Heart left ventricle (tissue), 16 donors: Measurements from ENCODE around the gene RPS6KA6. TPM values are rescaled to one million over a fixed set of nuclear protein-coding genes. Genes with fewer than 3 reads are reported as not detected.
"Not testable (repeated sequence)": the region's sequence is repeated elsewhere in the genome, so short reads cannot be mapped to it uniquely, and the experiment has no call there.

ENCODE experiments used
- ATAC-seq, 4 donors: fragments of 200-7000 bp; cut with Tn5 transposase; one replicate each; pipeline ENCODE4 v1.9.1; 2020 to 2022; ENCODE audit warnings: moderate library complexity in 4 of 4, mild to moderate bottlenecking in 3 of 4, moderate number of reproducible peaks in 1 of 4
- DNase-seq, 5 donors: peaks; one replicate each; pipeline ENCODE4 v3.0.0-alpha.2; 2020
- H3K27ac ChIP-seq, 12 donors: fragments of 200-600 bp; sonication (generic) in 4 of 12; one replicate each; pipeline versions ENCODE4 v1.5.0 to v1.8.0; 2016 to 2022; ENCODE audit warnings: mild to moderate bottlenecking in 2 of 12
- H3K27me3 ChIP-seq, 9 donors: fragments of 200-600 bp; sonication (generic) in 2 of 9; one replicate each; pipeline versions ENCODE4 v1.5.1 to v1.8.0; 2016 to 2022; ENCODE audit warnings: mild to moderate bottlenecking in 3 of 9
- H3K36me3 ChIP-seq, 9 donors: fragments of 200-600 bp; sonication (generic) in 2 of 9; one replicate each; pipeline versions ENCODE4 v1.5.0 to v1.8.0; 2018 to 2022; ENCODE audit warnings: mild to moderate bottlenecking in 2 of 9
- H3K4me1 ChIP-seq, 12 donors: fragments of 200-600 bp; sonication (generic) in 4 of 12; one replicate each; pipeline versions ENCODE4 v1.5.0 to v1.8.0; 2016 to 2022; ENCODE audit warnings: mild to moderate bottlenecking in 3 of 12
- H3K4me3 ChIP-seq, 12 donors: fragments of 200-600 bp; sonication (generic) in 4 of 12; one replicate each; pipeline versions ENCODE4 v1.5.0 to v1.8.0; 2017 to 2022; ENCODE audit warnings: mild to moderate bottlenecking in 9 of 12, moderate library complexity in 4 of 12
- H3K9me3 ChIP-seq, 12 donors: fragments of 200-600 bp; sonication (generic) in 4 of 12; one replicate each; pipeline versions ENCODE4 v1.5.0 to v1.8.0; 2016 to 2022; ENCODE audit warnings: mild to moderate bottlenecking in 1 of 12
- CTCF ChIP-seq, 12 donors: fragments of 200-600 bp; sonication (generic) in 4 of 12; IDR thresholded peaks; one replicate each; pipeline versions ENCODE4 v1.5.0 to v1.8.0; 2018 to 2022; ENCODE audit warnings: antibody characterized with exemption in 12 of 12, mild to moderate bottlenecking in 5 of 12
- POLR2A ChIP-seq, 2 donors: fragments of 450-650 bp; IDR thresholded peaks; one replicate each; pipeline ENCODE4 v1.6.1; 2017; ENCODE audit warnings: antibody characterized with exemption in 2 of 2, mild to moderate bottlenecking in 2 of 2, moderate library complexity in 2 of 2
- WGBS, 4 donors: extraction: QIAGEN DNeasy Blood & Tissue Kit in 2 of 4; methylation state at CpG; one replicate each; pipeline versions ENCODE4 v1.1.5 to v1.1.7; 2013 to 2018; 5-methylcytosine and 5-hydroxymethylcytosine counted together
- intact Hi-C, 10 donors: fragments of 100-400 bp; cut with DNase I; formaldehyde crosslinking; loops; one replicate each; pipeline versions ENCODE4 v1.11.1 to v1.14.2; 2022
- polyA plus RNA-seq, 2 donors: library from polyadenylated mRNA; stranded (reverse); fragments of 200-250 nt; gene quantifications; one replicate each; pipeline ENCODE4 v1.2.3, GENCODE V29; 2013
- total RNA-seq, 9 donors: library from RNA; depleted of rRNA in 2 of 9; stranded (reverse); fragments of >200 nt in 2 of 9; fragmentation: NEBNext Ultra II Directional in 3 of 9; extraction: Animal tissue kit (Norgen Biotek cat#: 25700) in 3 of 9; gene quantifications; one replicate each; pipeline versions ENCODE4 v1.1.0 to v1.2.4, GENCODE V29; 2016 to 2023
- donor health status: ischemic (EF 13 %, LVEDD 7.1; RV severe dilation, severe dysfunction).
- donor health status: healthy with polysubstance abuse.
- donor health status: DM: no; HTN: yes; CAD: no.
- donor health status: DM: no; HTN: no; CAD: no.
- donor health status: ischemic (EF 25% LVEDD 6.9; RV normal size, moderate dysfunction).
- donor health status: ischemic (EF 25% LVEDD 5.7; RV mildly dilated, moderate dysfunction).
- donor health status: healthy.
- donor health status: DM: yes; HTN: yes; CAD: no.
- donor health status: ischemic (EF 35%, LVEDD 5.7; RV mildly dilated, moderate dysfunction).
- donor health status: nonischemic (EF 11% LVEDD 7.7; RV severe dilation, severe dysfunction).
- donor health status: DM: yes; HTN: yes; CAD: no.
- donor health status: PGD.
- donor health status: ischemic (EF 29% LVEDD 5.4; RV normal size, mild dysfunction).
- donor health status: nonischemic (EF 23%, LVEDD 6.1; RV moderate dilation, normal function).

The RPS6KA6 gene
- total and polyA plus RNA-seq, 11 donors = 0.04 to 0.75 (median 0.48) TPM

- TF ChIP-seq CTCF (IDR thresholded peaks at IDR 0.05) = no peak
- no peak for TF ChIP-seq POLR2A (IDR thresholded peaks at IDR 0.05)
- intact Hi-C loops = no loop called here
- DNase-seq (no peak), ATAC-seq (no peak)
- Histone ChIP-seq H3K27ac (no peak overlapping the region), H3K4me1 (no peaks in the 10 kb centered on the region), H3K27me3 (no peaks in the 10 kb centered on the region), H3K36me3 (no peaks in the 10 kb centered on the region), H3K4me3 (no peak overlapping the region), H3K9me3 (no peaks in the 10 kb centered on the region)
- WGBS, 4 donors = 76 to 95% (median 87%) methylated on average over 2 of the region's 2 CpGs
Observed at GRCh38 chrX:84099120-84099519, 88.9 kb downstream of the RPS6KA6 start.

GRCh38 chrX:84079479-84080197, 108.4 kb downstream of the RPS6KA6 start:
- H3K4me3 ChIP-seq, H3K4me1 ChIP-seq, ATAC-seq, H3K36me3 ChIP-seq, DNase-seq, H3K27ac ChIP-seq, intact Hi-C loops, H3K27me3 ChIP-seq: not testable (repeated sequence)
- 47 to 75% (median 62%) methylated on average over 4 to 9 of the region's 9 CpGs for WGBS, 4 donors
- H3K9me3 ChIP-seq = peaks cover 0 to 19% (median 2%) of the 10 kb centered on the region in 12 donors

GRCh38 chrX:84078991-84079390, 109.0 kb downstream of the RPS6KA6 start:
- WGBS, 4 donors = 62 to 75% (median 69%) methylated on average over 9 of the region's 9 CpGs
- Histone ChIP-seq H3K4me1 (no peaks in the 10 kb centered on the region), H3K27ac (no peak overlapping the region), H3K36me3 (no peaks in the 10 kb centered on the region), H3K9me3 (peaks cover 0 to 14% (median 0%) of the 10 kb centered on the region in 12 donors), H3K4me3 (no peak overlapping the region), H3K27me3 (no peaks in the 10 kb centered on the region)
- TF ChIP-seq POLR2A (IDR thresholded peaks at IDR 0.05) (no peak), CTCF (IDR thresholded peaks at IDR 0.05) (no peak)
- no peak for ATAC-seq
- intact Hi-C loops = no loop called here
- no peak for DNase-seq

DNA sequence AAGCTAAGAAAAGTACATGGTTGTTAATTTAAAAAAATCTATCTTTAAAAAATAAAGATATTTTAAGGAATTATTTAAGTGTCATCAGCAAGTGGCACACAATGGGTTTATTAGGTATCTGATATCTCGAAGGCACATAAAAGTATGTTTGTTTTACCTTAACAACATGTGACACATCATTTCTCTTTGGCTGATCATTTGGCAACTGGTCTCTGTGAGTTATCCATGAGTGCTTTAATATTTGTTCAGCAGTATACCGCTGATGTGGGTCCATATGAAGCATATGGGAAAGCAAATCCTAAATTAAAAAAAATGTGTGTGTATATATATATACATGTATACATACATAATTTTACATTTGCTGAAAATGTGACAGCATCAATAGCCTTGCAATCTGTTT, 123.2 kb downstream of the RPS6KA6 start:
- intact Hi-C loops = no loop called here
- DNase-seq (no peak), ATAC-seq (no peak)
- Histone ChIP-seq H3K27me3 (no peaks in the 10 kb centered on the region), H3K4me3 (no peak overlapping the region), H3K36me3 (no peaks in the 10 kb centered on the region), H3K4me1 (no peaks in the 10 kb centered on the region), H3K9me3 (no peaks in the 10 kb centered on the region), H3K27ac (no peak overlapping the region)
- TF ChIP-seq POLR2A (IDR thresholded peaks at IDR 0.05) (no peak), CTCF (IDR thresholded peaks at IDR 0.05) (no peak)
- 66 to 98% (median 84%) methylated on average over 2 of the region's 2 CpGs for WGBS, 4 donors

DNA sequence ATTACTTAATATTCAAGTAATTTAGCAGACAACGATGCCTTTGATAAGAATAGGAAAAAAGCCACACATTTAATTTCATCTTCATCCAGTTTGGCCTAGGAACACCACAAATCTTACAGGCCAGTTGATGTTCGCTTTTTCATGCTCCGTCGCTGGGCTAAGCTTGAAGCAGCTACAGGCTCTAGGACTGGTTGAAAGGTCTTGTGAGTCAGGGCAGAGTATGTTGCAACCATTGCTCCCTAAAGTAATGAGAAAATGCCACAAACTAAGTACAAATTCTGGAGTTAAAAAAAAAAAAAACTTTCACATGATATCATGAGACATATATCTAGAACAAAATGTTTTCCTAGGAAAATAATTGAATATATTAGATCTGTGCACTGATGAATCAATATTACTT, 123.8 kb downstream of the RPS6KA6 start:
- Histone ChIP-seq H3K36me3 (no peaks in the 10 kb centered on the region), H3K27ac (no peak overlapping the region), H3K4me1 (no peaks in the 10 kb centered on the region), H3K9me3 (no peaks in the 10 kb centered on the region), H3K27me3 (no peaks in the 10 kb centered on the region), H3K4me3 (no peak overlapping the region)
- 66 to 95% (median 84%) methylated on average over 4 of the region's 4 CpGs for WGBS, 4 donors
- ATAC-seq = no peak
- intact Hi-C loops = no loop called here
- no peak for DNase-seq
- TF ChIP-seq POLR2A (IDR thresholded peaks at IDR 0.05) (no peak), CTCF (IDR thresholded peaks at IDR 0.05) (no peak)
